Lower lobe of right lung (tissue), 2 donors: ENCODE measurements around the gene WDFY3. TPM values are rescaled to one million over a fixed set of nuclear protein-coding genes. Genes with fewer than 3 reads are reported as not detected.
"Not testable (repeated sequence)": the region's sequence is repeated elsewhere in the genome, so short reads cannot be mapped to it uniquely, and the experiment has no call there.

ENCODE experiments used
- ATAC-seq, 2 donors: fragments of 200-7000 bp; cut with Tn5 transposase; one replicate each; pipeline ENCODE4 v1.9.1; 2020 to 2022; ENCODE audit warnings: mild to moderate bottlenecking in 2 of 2, moderate library complexity in 2 of 2
- DNase-seq: peaks from one replicate; pipeline ENCODE4 v3.0.0-alpha.2; 2020
- H3K27ac ChIP-seq: fragments of 200-600 bp; one replicate; pipeline ENCODE4 v1.8.0; 2022
- H3K27me3 ChIP-seq: fragments of 200-600 bp; one replicate; pipeline ENCODE4 v1.8.0; 2022; ENCODE audit warnings: low read depth
- H3K36me3 ChIP-seq: fragments of 200-600 bp; one replicate; pipeline ENCODE4 v1.8.0; 2022; ENCODE audit warnings: mild to moderate bottlenecking
- H3K4me1 ChIP-seq: fragments of 200-600 bp; one replicate; pipeline ENCODE4 v1.8.0; 2022
- H3K4me3 ChIP-seq: fragments of 200-600 bp; one replicate; pipeline ENCODE4 v1.8.0; 2022; ENCODE audit warnings: mild to moderate bottlenecking
- H3K9me3 ChIP-seq: fragments of 200-600 bp; one replicate; pipeline ENCODE4 v1.8.0; 2022
- CTCF ChIP-seq: fragments of 200-600 bp; IDR thresholded peaks from one replicate; pipeline ENCODE4 v1.8.0; 2022; ENCODE audit warnings: antibody characterized with exemption, mild to moderate bottlenecking
- intact Hi-C: fragments of 100-400 bp; cut with DNase I; formaldehyde crosslinking; loops from one replicate; pipeline ENCODE4 v1.11.0; 2022
- total RNA-seq: library from RNA; stranded (reverse); fragmentation: NEBNext Ultra II Directional; extraction: Animal tissue kit (Norgen Biotek cat#: 25700); gene quantifications from one replicate; pipeline ENCODE4 v1.2.1, GENCODE V29; 2021
- donor health status: DM: no; HTN: yes; CAD: no; lungs with severe emphysema.

WDFY3 gene
- total RNA-seq, 1 donor from 2014 or later, result 125 TPM

- Histone ChIP-seq H3K9me3 (no peaks in the 10 kb centered on the region), H3K27ac (no peak overlapping the region), H3K4me1 (no peaks in the 10 kb centered on the region), H3K4me3 (no peak overlapping the region), H3K27me3 (no peaks in the 10 kb centered on the region), H3K36me3 (peaks cover 64% of the 10 kb centered on the region)
- intact Hi-C loops, result no loop called here
- ATAC-seq (no peak), DNase-seq (no peak)
- no peak for TF ChIP-seq CTCF
Measured at GRCh38 chr4:84669201-84669600, 297.3 kb downstream of the WDFY3 start.

- no peaks in the 10 kb centered on the region for H3K4me1 ChIP-seq
- peaks cover 37% of the 10 kb centered on the region for H3K36me3 ChIP-seq
- H3K9me3 ChIP-seq, result no peaks in the 10 kb centered on the region
- H3K4me3 ChIP-seq, result no peak overlapping the region
- H3K27ac ChIP-seq, result no peak overlapping the region
- ATAC-seq, result no peak
- intact Hi-C loops, result no loop called here
- no peaks in the 10 kb centered on the region for H3K27me3 ChIP-seq
- TF ChIP-seq CTCF, result no peak
- DNase-seq, result no peak
Measured at GRCh38 chr4:84666439-84666838, 300.1 kb downstream of the WDFY3 start.

- H3K9me3 ChIP-seq, H3K27ac ChIP-seq, H3K4me1 ChIP-seq, intact Hi-C loops, DNase-seq, H3K4me3 ChIP-seq, ATAC-seq, H3K27me3 ChIP-seq: not testable (repeated sequence)
- H3K36me3 ChIP-seq, result peaks cover 20% of the 10 kb centered on the region
Measured at GRCh38 chr4:84664767-84665166, 301.7 kb downstream of the WDFY3 start.

GRCh38 chr4:84661191-84661939, 305.1 kb downstream of the WDFY3 start:
- intact Hi-C loops, result no loop called here
- ATAC-seq (no peak), DNase-seq (no peak)
- Histone ChIP-seq H3K4me1 (no peaks in the 10 kb centered on the region), H3K4me3 (no peak overlapping the region), H3K9me3 (peaks cover 3% of the 10 kb centered on the region), H3K27me3 (no peaks in the 10 kb centered on the region), H3K27ac (no peak overlapping the region), H3K36me3 (no peaks in the 10 kb centered on the region)
- TF ChIP-seq CTCF, result no peak

GRCh38 chr4:84660606-84661005, 305.9 kb downstream of the WDFY3 start:
- no peak overlapping the region for H3K4me3 ChIP-seq
- H3K4me1 ChIP-seq, result no peaks in the 10 kb centered on the region
- no peaks in the 10 kb centered on the region for H3K36me3 ChIP-seq
- H3K9me3 ChIP-seq, result peaks cover 3% of the 10 kb centered on the region
- ATAC-seq (no peak), DNase-seq (no peak)
- no peaks in the 10 kb centered on the region for H3K27me3 ChIP-seq
- no peak overlapping the region for H3K27ac ChIP-seq
- TF ChIP-seq CTCF, result no peak
- intact Hi-C loops, result no loop called here

GRCh38 chr4:84652478-84652877, 314.0 kb downstream of the WDFY3 start:
- DNase-seq (no peak), ATAC-seq (no peak)
- Histone ChIP-seq H3K4me3 (no peak overlapping the region), H3K27me3 (no peaks in the 10 kb centered on the region), H3K4me1 (peaks cover 15% of the 10 kb centered on the region), H3K36me3 (no peaks in the 10 kb centered on the region), H3K9me3 (no peaks in the 10 kb centered on the region), H3K27ac (no peak overlapping the region)
- intact Hi-C loops, result no loop called here
- no peak for TF ChIP-seq CTCF
